ENCODE data around the gene MRPS24. TPM values are rescaled to one million over a fixed set of nuclear protein-coding genes. Genes with fewer than 3 reads are reported as not detected.

MRPS24 gene
- total and polyA plus RNA-seq, 2 donors (not counting 3 experiments of a cell fraction or from before 2014, with no cell fraction given) = 105 to 279 TPM

- Histone ChIP-seq H3K27ac (ENCODE audit: insufficient read depth, low read depth, low read length) (no peak overlapping the region), H3K4me2 (ENCODE audit: insufficient read depth, low read length) (no peak overlapping the region), H3K4me3 (replicated peaks in 1 of 3; ENCODE audit: insufficient read depth in 1 of 3, low read depth in 1 of 3, low read length in 3 of 3) (no peak overlapping the region), H4K20me1 (replicated peaks; ENCODE audit: control insufficient read depth, extremely low read depth, insufficient read depth, low read length) (no peaks in the 10 kb centered on the region), H3K79me2 (ENCODE audit: control insufficient read depth, insufficient read depth, low read length) (peaks cover 34% of the 10 kb centered on the region), H3K9me3 (replicated peaks; ENCODE audit: control insufficient read depth, insufficient read depth, low read length) (no peaks in the 10 kb centered on the region), H3K4me1 (ENCODE audit: control insufficient read depth, extremely low read depth, insufficient read depth, low read length) (peaks cover 6% of the 10 kb centered on the region), H2AFZ (ENCODE audit: low read depth, low read length) (no peak overlapping the region), H3K9ac (replicated peaks; ENCODE audit: extremely low read depth, insufficient read depth, low read length) (no peak overlapping the region), H3K36me3 (ENCODE audit: control insufficient read depth in 2 of 2, extremely low read depth in 1 of 2, insufficient read depth in 2 of 2, low read length in 2 of 2) (peaks cover 0 to 2% of the 10 kb centered on the region in 2 experiments), H3K9me1 (replicated peaks; ENCODE audit: control insufficient read depth, extremely low read depth, insufficient read depth, low read length) (no peaks in the 10 kb centered on the region), H3K27me3 (ENCODE audit: control insufficient read depth in 2 of 2, insufficient read depth in 2 of 2, low read length in 2 of 2) (no peaks in the 10 kb centered on the region)
- TF ChIP-seq GATA2 (IDR thresholded peaks at IDR 0.05; ENCODE audit: insufficient read depth, insufficient read length, low read depth, low read length) (no peak), EZH2 (IDR thresholded peaks at IDR 0.05; ENCODE audit: borderline replicate concordance, low read depth, low read length, severe bottlenecking) (no peak), MYC (IDR thresholded peaks at IDR 0.05; ENCODE audit: low read depth, low read length) (no peak), POLR2A (IDR thresholded peaks at IDR 0.05; ENCODE audit: low read depth, low read length) (no peak), MAX (IDR thresholded peaks at IDR 0.05; ENCODE audit: insufficient read depth, insufficient read length) (no peak), POLR2AphosphoS5 (IDR thresholded peaks at IDR 0.05; ENCODE audit: insufficient read depth, low read depth, low read length) (no peak), CTCF (IDR thresholded peaks at IDR 0.05; ENCODE audit: extremely low read depth in 1 of 2, insufficient read depth in 1 of 2, low read depth in 1 of 2, low read length in 2 of 2) (no peak), JUN (IDR thresholded peaks at IDR 0.05; ENCODE audit: borderline replicate concordance, insufficient read depth, insufficient read length, low read depth) (no peak), FOS (IDR thresholded peaks at IDR 0.05; ENCODE audit: borderline replicate concordance, insufficient read depth, low read length) (no peak)
- ChIA-PET CTCF (no interaction called here), POLR2A (no interaction called here)
- FAIRE-seq (no peak), DNase-seq (ENCODE audit: low read depth, low spot score) (no peak)
- no TSS peak for BruUV-seq (replicated peaks)
- intact Hi-C loops (cut with micrococcal nuclease) = no loop called here
- dilution Hi-C loops (cut with MboI; ENCODE audit: extremely low pct_ligation_motif_present, low sequenced_read_pairs) = no loop called here
Measured at GRCh38 chr7:43888993-43889945, 20.0 kb upstream of the MRPS24 start.
